ENCODE results near the gene ATP1B3.

DNA sequence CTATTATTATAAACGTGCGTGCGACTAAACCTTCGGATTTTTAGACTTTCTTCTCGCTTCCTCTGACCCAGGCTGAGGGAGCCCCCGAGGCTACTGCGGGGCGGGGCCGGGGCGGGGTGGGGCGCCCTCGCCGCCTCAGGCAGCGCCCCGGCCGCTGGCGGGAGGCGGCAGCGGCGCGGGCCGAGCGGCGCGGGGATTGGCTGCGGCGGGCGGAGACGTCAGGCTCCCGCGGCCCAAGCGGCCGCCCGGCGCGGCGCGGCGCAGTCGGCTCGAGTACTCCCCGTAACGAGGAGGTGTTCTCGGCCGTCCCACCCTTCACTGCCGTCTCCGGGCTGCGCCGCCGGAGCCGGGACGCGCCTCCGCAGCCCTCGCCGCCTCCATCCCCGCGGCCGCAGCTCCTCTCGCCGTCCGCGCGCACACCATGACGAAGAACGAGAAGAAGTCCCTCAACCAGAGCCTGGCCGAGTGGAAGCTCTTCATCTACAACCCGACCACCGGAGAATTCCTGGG, at the start of gene ATP1B3:
- TF ChIP-seq GATA2 (IDR thresholded peaks at IDR 0.05; ENCODE audit: low read depth, low read length) (no peak), GATA3 (IDR thresholded peaks at IDR 0.05; ENCODE audit: low read depth, low read length) (no peak)

All from SH-SY5Y (cell line).